Stimulated activated CD8-positive, alpha-beta memory T cell treated with anti-CD3 and anti-CD28 coated beads, Interleukin-7, amount 100 ng/mL, for 24 hours (primary cell): ENCODE measurements around the gene LBX1.
A peak's percentile ranks its signal among the peaks of the same experiment; 100 is the strongest.

ENCODE experiments used
- DNase-seq: peaks from one replicate; pipeline ENCODE4 v3.0.0-alpha.2; 2020; ENCODE audit warnings: low read depth

Gene LBX1

GRCh38 chr10:101224910-101225823 is 4.1 kb downstream of the LBX1 start:
- DNase-seq = no peak

GRCh38 chr10:101224060-101224909 is 5.0 kb downstream of the LBX1 start:
- no peak for DNase-seq

- DNase-seq = no peak
Observed at GRCh38 chr10:101223274-101224059, 5.8 kb downstream of the LBX1 start.

GRCh38 chr10:101222683-101223273 is 6.5 kb downstream of the LBX1 start:
- no peak for DNase-seq

DNA sequence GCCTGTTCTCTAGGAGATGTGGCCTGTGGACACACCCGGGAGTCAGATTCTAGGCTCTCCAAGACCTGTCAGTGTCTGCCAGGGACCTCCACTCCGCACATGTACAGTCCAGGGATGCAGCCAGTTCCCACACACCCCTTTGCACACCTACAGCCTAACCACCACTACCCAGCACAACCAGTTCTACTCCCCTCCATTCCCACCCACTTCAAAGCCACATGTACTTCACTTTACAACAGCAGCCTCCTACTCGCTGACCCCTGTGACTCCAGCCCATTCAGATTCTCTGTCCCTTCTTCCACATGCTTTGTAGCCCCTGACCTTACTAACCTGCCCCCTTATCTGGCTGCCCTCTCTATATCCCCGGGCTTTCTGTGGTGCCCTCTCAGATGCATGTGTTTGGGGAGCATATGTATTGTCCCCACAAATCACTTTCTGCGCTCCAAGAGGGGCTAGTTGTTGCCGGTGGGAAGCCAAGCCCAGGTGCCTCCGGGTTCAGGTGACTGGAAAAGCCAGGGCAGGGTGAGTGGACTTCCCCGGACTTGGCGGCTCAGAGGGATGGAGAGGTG is 7.2 kb downstream of the LBX1 start:
- DNase-seq = no peak

DNA sequence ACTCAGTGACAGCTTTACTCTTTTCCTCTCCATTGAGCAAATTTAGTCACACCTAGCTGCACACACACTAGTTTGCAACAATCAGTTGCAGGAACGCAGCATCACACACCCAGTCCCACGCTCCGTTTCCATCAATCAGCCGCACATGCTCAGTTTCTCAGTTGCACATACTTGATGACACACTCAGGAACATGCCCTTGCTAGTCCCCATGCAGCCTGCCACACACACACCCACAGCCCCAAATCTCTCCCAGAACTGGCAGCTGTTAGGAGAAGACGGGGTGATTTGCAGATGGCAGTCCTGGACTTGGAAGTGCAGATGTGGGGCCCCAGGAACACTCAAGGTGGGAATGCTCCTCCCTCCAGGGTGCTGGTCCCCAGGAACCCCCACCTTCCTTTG is 7.7 kb downstream of the LBX1 start:
- DNase-seq = no peak

DNA sequence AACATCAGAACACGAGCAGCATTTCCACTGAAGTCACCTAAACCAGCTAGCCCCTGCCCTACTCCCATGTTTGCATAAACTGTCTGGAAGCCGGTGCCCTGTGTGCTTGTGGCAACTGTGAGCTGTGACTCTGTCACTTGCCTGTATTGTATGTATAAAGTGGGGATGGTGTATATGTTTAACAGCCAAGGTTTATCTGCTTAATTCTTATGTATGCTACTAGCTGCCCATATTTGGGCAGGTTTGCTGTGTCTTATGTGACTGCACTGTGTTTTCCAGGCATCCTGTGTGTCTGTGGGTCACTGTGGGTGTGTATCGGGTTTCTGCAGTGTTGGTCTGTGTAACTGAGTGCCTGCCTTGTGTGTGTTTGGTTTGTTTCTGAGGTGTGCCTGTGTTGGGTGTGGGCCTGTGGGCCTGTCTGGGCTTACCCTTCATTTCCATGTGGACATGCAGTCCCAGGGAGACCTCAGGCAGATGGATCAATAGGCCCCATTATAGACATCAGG is 9.3 kb downstream of the LBX1 start:
- DNase-seq = no peak

- DNase-seq = no peak
Observed at GRCh38 chr10:101219139-101219945, 9.9 kb downstream of the LBX1 start.

DNA sequence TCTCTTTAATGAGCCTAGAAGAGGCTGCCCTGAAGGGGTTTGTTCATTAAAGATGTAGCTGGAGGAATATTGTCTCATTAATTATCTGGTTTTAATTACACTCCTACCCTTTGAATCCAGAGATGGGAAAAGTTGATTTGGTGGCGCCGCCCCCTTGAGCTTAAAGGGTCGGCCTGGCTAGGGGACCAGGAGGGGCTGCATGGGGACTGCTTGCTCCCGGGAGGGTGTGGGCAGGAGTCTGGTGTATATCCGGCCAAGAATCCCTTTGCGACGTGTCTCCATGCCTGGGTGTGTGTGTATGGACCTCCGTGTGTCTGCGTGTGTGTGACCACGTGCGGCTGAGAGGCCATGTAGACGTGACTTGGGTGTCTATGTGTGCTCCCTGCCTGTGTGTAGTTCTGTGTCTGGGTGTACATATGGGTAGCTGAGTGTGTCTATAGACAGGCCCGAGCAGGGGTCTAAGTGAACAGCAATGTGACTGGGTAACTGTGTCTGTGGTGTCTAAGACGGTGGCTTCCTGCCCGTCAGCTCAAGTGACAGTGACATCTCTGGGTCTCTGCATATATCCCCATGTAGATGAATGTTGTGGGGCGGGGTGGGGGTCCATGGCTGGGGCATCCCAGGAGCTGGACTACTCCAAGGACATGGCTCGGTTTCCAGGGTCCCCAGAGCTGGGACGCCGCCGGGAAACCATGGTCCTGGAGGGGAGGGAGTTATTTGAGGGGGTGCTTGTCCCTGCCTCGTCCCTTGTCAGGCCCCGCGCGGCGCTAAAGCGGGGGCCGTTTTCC is 10.7 kb downstream of the LBX1 start:
- no peak for DNase-seq

GRCh38 chr10:101217450-101218281 is 11.6 kb downstream of the LBX1 start:
- DNase-seq = no peak

DNA sequence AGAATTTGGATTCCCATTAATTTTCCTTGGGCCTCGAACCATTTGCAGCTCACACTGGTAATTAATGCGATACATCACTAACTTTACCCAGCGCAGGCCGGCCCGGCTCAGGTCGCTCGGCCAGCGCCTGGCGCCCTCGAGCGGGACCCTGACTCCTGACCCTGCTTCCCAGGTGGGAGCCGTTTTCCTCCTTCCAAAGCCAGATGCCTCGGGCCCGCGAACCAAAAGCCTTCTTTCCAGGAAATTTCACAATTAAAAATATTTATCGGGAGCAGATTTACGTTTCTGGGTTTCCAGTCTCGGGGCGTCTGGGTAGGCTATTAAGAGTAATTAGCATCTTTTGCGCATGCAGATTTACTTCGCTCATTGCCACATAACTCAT is 12.2 kb downstream of the LBX1 start:
- DNase-seq = no peak

DNA sequence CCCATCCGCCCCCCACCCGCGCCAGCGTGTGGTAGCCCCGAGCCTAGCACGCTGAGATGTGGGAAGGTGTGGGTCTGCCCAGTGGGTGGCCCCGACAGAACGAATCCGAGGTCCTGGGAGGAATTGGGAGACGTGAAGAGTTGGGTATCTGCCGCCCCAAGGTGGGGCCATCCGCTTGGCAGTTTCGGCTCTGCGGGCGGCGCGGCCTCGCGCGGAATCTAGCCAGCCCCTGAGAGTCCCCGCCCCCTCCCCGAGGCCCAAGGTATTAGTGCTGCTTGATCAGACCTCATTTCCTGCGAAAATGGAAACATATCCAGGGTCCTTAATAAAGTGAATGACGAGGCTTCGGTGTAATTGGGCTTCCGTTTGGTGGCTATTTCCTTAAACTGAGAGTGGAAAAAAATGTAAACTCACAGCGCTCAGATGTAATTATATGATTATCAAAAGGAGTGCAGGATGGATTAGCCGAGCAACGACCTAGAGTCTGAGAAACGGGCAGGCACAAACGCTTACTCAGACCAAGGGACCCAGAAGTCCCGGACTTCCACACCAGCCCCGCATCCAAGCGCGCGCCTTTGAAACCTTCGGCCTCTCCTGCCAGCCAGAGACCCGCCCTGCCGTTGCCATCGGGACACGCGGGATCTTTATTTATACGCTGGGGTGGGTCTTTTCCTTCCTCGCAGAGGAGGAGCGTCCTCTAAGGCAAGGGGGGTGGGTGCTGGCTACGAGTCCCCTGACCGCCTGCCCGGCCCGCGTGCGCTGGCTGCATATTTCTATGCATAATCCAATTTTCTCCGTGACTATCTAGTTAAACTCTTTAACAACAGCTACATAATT is 12.8 kb downstream of the LBX1 start:
- no peak for DNase-seq

DNA sequence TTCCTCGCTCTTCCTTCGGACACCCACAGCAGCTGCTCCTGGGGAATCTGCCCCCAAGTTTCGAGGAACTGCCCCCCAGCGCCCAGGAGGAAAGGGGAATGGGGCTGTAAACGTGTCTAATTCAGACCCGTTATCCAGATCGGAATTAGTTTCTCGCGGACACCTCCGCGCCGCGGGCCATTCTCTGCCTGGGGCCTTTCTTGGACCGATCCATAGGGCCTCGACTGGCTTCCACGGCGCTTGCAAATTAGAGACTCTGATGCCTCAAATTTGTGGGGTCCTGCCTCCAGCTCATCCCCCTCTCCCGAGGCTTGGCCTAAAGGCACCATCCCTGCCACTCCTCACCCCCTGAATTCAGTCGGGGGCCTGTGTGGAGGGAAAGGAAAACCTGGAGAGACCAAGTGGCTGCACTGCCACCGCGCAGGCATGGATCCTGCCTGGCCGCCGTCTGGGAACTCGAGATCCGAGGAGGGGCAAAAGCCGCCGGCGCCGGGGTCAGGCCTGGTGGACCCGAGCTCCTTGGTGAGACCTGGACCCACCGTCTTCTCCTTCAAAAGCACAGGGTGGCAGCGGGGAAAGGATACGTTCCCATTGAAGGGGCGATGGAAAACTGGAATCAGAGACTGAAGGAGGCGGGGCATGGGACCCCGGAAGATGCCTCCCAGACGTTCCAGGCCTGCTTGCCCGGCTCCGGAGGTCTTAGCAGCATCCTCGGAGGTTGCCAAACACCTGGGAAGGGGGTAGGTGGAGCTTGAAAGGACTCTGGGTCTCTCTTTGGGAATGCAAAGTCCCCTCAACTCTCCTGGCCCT is 13.7 kb downstream of the LBX1 start:
- no peak for DNase-seq

GRCh38 chr10:101214446-101215396 is 14.5 kb downstream of the LBX1 start:
- DNase-seq = peak; percentile 58

GRCh38 chr10:101208543-101208942 is 20.7 kb downstream of the LBX1 start:
- no peak for DNase-seq

DNA sequence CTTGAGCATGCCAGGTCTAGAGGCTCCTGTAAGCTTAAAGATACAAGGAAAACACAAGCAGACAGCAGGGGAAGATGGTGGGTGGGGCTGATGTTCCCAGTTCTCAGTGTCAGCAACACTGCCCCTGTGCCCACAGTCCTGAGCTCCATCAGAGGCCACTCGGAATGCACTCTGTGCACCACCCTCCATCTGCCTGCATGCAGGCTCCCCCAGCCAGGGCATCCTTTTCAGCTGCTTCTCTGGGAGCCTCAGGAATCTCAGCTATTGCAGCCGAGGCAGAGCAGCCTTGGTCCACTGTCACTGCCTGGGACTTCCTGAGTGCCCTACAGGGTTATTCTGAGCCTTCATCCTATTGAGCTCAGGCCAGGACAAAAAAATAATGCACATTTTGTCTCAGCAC is 22.2 kb downstream of the LBX1 start:
- no peak for DNase-seq
